Astrocyte (in vitro differentiated cells and primary cell): ENCODE results near the gene ETFB. TPM values are rescaled to one million over a fixed set of nuclear protein-coding genes. Genes with fewer than 3 reads are reported as not detected.

Experiments
- DNase-seq: peaks from one replicate; pipeline ENCODE4 v3.0.0-alpha.2; 2010; ENCODE audit warnings: low read depth
- FAIRE-seq: peaks from 2 replicates; lab custom pipeline; 2011; peaks lifted over from hg19 to GRCh38; lab: Jason Lieb, UNC
- H2AFZ ChIP-seq: 2 replicates; pipeline ENCODE4 v1.6.0; 2012; ENCODE audit warnings: low read depth, low read length, inconsistent platforms
- H3K27ac ChIP-seq: 2 replicates; pipeline ENCODE4 v1.5.1; 2011; ENCODE audit warnings: low read depth, low read length, inconsistent platforms
- H3K27me3 ChIP-seq: 2 replicates; pipeline ENCODE4 v1.6.0; 2011; ENCODE audit warnings: low read length, inconsistent platforms; ENCODE audit not compliant: insufficient read depth
- H3K36me3 ChIP-seq: 2 replicates; pipeline ENCODE4 v1.5.1; 2011; ENCODE audit warnings: low read length, inconsistent platforms; ENCODE audit not compliant: insufficient read depth
- H3K4me1 ChIP-seq: 2 replicates; pipeline ENCODE4 v1.5.1; 2011; ENCODE audit warnings: low read length, inconsistent platforms; ENCODE audit not compliant: insufficient read depth
- H3K4me2 ChIP-seq: 2 replicates; pipeline ENCODE4 v1.6.0; 2012; ENCODE audit warnings: low read length, inconsistent platforms
- H3K4me3 ChIP-seq: 2 replicates; pipeline ENCODE4 v1.5.1; 2011; ENCODE audit warnings: low read depth, mild to moderate bottlenecking, low read length, inconsistent platforms; ENCODE audit not compliant: insufficient read depth
- H3K79me2 ChIP-seq: 2 replicates; pipeline ENCODE4 v1.6.0; 2012; ENCODE audit warnings: mild to moderate bottlenecking, low read length, inconsistent platforms; ENCODE audit not compliant: insufficient read depth
- H3K9ac ChIP-seq: 2 replicates; pipeline ENCODE4 v1.6.0; 2012; ENCODE audit warnings: mild to moderate bottlenecking, low read length, inconsistent platforms
- H3K9me3 ChIP-seq: 2 replicates; pipeline ENCODE4 v1.5.1; 2012; ENCODE audit warnings: low read depth, mild to moderate bottlenecking, low read length, inconsistent platforms; ENCODE audit not compliant: insufficient read depth
- H4K20me1 ChIP-seq: 2 replicates; pipeline ENCODE4 v1.6.0; 2012; ENCODE audit warnings: low read length, inconsistent platforms; ENCODE audit not compliant: insufficient read depth
- H3K27ac Mint-ChIP-seq: one replicate; pipeline ENCODE4 v1.8.0; 2021; ENCODE audit warnings: mild to moderate bottlenecking, mixed read lengths; ENCODE audit not compliant: unreplicated experiment
- H3K27me3 Mint-ChIP-seq: one replicate; pipeline ENCODE4 v1.8.0; 2021; ENCODE audit warnings: low read depth, mixed read lengths; ENCODE audit not compliant: unreplicated experiment
- H3K36me3 Mint-ChIP-seq: one replicate; pipeline ENCODE4 v1.8.0; 2021; ENCODE audit warnings: low read depth, mixed read lengths; ENCODE audit not compliant: unreplicated experiment
- H3K4me1 Mint-ChIP-seq: one replicate; pipeline ENCODE4 v1.8.0; 2021; ENCODE audit warnings: low read depth, mixed read lengths; ENCODE audit not compliant: unreplicated experiment
- H3K4me3 Mint-ChIP-seq: one replicate; pipeline ENCODE4 v1.8.0; 2021; ENCODE audit warnings: mild to moderate bottlenecking, moderate library complexity, mixed read lengths; ENCODE audit not compliant: unreplicated experiment
- H3K9me3 Mint-ChIP-seq: one replicate; pipeline ENCODE4 v1.8.0; 2021; ENCODE audit warnings: mild to moderate bottlenecking, mixed read lengths; ENCODE audit not compliant: unreplicated experiment
- EZH2 ChIP-seq: IDR thresholded peaks from 2 replicates; pipeline ENCODE4 v1.6.1; 2012; ENCODE audit warnings: mild to moderate bottlenecking, low read length, inconsistent platforms; ENCODE audit not compliant: insufficient read depth
- total RNA-seq: library from RNA; stranded (reverse); gene quantifications from 2 replicates; pipeline ENCODE4 v1.2.1, GENCODE V29; 2021
- TF ChIP-seq, protein P1 (sequence below): IDR thresholded peaks from 2 replicates; pipeline ENCODE4 v1.5.1; 2011; ENCODE audit warnings: low read depth, mild to moderate bottlenecking, inconsistent platforms, low read length, moderate library complexity; ENCODE audit not compliant: insufficient read depth

Gene ETFB
- total RNA-seq, 1 donor from 2014 or later = 64.3 TPM

DNA sequence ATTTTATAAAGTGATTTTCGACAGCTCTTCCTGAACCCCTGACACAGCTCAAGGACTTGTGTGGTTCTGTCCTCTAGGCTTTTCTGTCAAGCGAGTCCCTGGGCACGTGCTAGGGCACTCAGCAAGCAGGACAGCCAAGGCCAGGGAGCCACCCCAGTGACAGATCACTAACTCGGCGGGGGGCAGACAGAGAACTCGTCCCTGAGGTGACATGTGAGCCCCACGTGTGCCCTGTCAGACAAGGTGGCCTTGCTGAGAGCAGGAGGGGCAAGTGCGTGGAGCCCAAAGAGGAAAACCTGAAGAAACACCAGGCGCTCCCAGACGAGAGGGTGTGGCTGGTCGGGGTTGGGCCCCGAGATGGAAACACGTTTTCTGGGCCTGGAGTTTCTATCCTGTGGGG lies 4.9 kb downstream of the ETFB start:
- Mint-ChIP-seq H3K36me3 (peaks cover 4% of the 10 kb centered on the region), H3K9me3 (no peaks in the 10 kb centered on the region), H3K27me3 (no peaks in the 10 kb centered on the region), H3K4me1 (peaks cover 26% of the 10 kb centered on the region), H3K27ac (no peak overlapping the region), H3K4me3 (no peak overlapping the region)
- H2AFZ ChIP-seq = no peak overlapping the region
- H3K4me3 ChIP-seq = no peak overlapping the region
- no peaks in the 10 kb centered on the region for H3K9me3 ChIP-seq
- peaks cover 9% of the 10 kb centered on the region for H4K20me1 ChIP-seq
- no peak for TF ChIP-seq EZH2
- TF ChIP-seq, protein P1, sequence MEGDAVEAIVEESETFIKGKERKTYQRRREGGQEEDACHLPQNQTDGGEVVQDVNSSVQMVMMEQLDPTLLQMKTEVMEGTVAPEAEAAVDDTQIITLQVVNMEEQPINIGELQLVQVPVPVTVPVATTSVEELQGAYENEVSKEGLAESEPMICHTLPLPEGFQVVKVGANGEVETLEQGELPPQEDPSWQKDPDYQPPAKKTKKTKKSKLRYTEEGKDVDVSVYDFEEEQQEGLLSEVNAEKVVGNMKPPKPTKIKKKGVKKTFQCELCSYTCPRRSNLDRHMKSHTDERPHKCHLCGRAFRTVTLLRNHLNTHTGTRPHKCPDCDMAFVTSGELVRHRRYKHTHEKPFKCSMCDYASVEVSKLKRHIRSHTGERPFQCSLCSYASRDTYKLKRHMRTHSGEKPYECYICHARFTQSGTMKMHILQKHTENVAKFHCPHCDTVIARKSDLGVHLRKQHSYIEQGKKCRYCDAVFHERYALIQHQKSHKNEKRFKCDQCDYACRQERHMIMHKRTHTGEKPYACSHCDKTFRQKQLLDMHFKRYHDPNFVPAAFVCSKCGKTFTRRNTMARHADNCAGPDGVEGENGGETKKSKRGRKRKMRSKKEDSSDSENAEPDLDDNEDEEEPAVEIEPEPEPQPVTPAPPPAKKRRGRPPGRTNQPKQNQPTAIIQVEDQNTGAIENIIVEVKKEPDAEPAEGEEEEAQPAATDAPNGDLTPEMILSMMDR = no peak
- no peaks in the 10 kb centered on the region for H3K27me3 ChIP-seq
- H3K36me3 ChIP-seq = no peaks in the 10 kb centered on the region
- DNase-seq (no peak), FAIRE-seq (no peak)
- peaks cover 31% of the 10 kb centered on the region for H3K4me1 ChIP-seq
- H3K4me2 ChIP-seq = no peak overlapping the region
- no peak overlapping the region for H3K27ac ChIP-seq
- H3K9ac ChIP-seq = no peak overlapping the region
- peaks cover 17% of the 10 kb centered on the region for H3K79me2 ChIP-seq

DNA sequence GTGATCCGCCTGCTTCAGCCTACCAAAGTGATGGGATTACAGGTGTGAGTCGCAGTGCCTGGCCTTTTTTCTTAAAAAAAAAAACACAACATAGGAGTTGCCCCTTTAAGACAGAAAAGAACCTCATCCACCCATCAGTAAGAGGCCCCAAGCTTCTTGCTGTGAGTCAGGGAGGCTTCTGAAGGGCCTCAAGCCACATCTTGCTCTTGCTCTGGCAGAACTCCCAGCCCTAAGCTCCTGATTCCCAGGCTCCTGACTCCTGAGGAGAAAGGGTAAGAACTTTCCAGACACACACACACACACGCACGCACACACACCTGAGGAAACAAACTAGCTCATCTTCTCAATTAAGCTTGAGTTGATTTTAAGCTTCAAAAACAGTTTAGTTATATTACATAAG lies 6.9 kb downstream of the ETFB start:
- peak; percentile 90 for DNase-seq
- peak overlapping the region; percentile 48 for H3K27ac ChIP-seq

DNA sequence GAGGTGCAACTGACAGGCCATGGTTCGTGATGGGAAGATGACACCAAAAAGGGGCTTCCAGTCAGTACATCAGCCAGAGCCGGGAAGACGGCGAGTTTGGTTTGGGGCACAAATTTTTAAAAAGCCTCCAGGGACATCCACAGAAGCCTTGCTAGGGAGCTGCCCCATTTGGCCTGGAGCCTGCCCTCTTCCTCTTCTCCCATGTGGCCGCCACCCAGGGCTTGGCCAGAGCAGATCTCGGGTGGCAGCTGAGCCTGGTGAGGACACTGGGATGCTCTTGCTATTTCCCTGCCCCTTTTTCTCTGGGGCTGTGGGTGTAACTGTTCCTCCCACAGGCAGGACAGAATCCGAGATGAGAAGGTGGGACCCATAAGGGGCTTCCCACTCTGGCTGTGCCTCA lies 8.2 kb downstream of the ETFB start:
- no peak overlapping the region for H3K27ac Mint-ChIP-seq
- peaks cover 16% of the 10 kb centered on the region for H3K4me1 Mint-ChIP-seq
- Histone ChIP-seq H3K4me2 (no peak overlapping the region), H3K27me3 (no peaks in the 10 kb centered on the region), H3K9me3 (no peaks in the 10 kb centered on the region), H4K20me1 (peaks cover 9% of the 10 kb centered on the region), H3K4me1 (peaks cover 23% of the 10 kb centered on the region), H3K4me3 (no peak overlapping the region), H3K79me2 (no peaks in the 10 kb centered on the region), H3K9ac (no peak overlapping the region), H3K36me3 (no peaks in the 10 kb centered on the region), H2AFZ (no peak overlapping the region), H3K27ac (no peak overlapping the region)
- DNase-seq = no peak
- TF ChIP-seq EZH2 = no peak
- TF ChIP-seq, protein P1 = no peak
- H3K36me3 Mint-ChIP-seq = peaks cover 6% of the 10 kb centered on the region
- no peaks in the 10 kb centered on the region for H3K9me3 Mint-ChIP-seq
- H3K4me3 Mint-ChIP-seq = no peak overlapping the region
- FAIRE-seq = no peak
- no peaks in the 10 kb centered on the region for H3K27me3 Mint-ChIP-seq

More for the DNA sequence above, 6.9 kb downstream of the ETFB start:
- Mint-ChIP-seq H3K27ac (peak overlapping the region; percentile 68), H3K27me3 (no peaks in the 10 kb centered on the region), H3K9me3 (no peaks in the 10 kb centered on the region), H3K4me1 (peaks cover 25% of the 10 kb centered on the region), H3K4me3 (no peak overlapping the region), H3K36me3 (peaks cover 6% of the 10 kb centered on the region)
- Histone ChIP-seq H3K79me2 (peaks cover 8% of the 10 kb centered on the region), H3K27me3 (no peaks in the 10 kb centered on the region), H4K20me1 (peaks cover 9% of the 10 kb centered on the region), H3K4me1 (peaks cover 24% of the 10 kb centered on the region), H3K36me3 (no peaks in the 10 kb centered on the region), H3K9me3 (no peaks in the 10 kb centered on the region), H3K4me2 (peak overlapping the region; percentile 12), H3K9ac (peak overlapping the region; percentile 43), H2AFZ (no peak overlapping the region), H3K4me3 (no peak overlapping the region)
- FAIRE-seq = no peak
- TF ChIP-seq, protein P1 = no peak
- no peak for TF ChIP-seq EZH2
